Inflammatory macrophage (primary cell): ENCODE measurements around the gene TMEM203.

ENCODE experiments used
- DNase-seq, 2 donors: peaks; one replicate each; pipeline ENCODE4 v3.0.0-alpha.2; 2020 to 2022

Gene TMEM203

DNA sequence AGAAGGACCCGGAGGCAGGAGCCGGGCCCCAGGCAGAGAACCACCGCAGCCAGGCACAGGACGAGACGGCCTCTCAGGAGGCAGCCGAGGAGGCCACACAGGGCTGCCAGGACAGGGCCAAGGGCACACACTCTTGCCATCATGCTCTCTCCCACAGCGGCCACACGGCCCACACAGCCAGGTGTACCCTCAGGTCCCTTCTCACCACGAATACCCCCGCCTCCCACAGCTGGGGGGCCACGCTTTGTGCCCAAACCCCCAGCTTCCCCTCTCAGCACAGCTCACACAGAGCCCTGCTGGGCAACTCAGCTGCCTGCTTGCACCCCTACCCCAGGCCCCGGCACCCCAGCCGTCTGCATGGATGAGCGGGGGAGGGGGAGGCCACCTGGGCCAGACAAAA lies 11.7 kb downstream of the TMEM203 start:
- DNase-seq, result no peak

GRCh38 chr9:137192859-137193258 lies 12.6 kb downstream of the TMEM203 start:
- no peak for DNase-seq

DNA sequence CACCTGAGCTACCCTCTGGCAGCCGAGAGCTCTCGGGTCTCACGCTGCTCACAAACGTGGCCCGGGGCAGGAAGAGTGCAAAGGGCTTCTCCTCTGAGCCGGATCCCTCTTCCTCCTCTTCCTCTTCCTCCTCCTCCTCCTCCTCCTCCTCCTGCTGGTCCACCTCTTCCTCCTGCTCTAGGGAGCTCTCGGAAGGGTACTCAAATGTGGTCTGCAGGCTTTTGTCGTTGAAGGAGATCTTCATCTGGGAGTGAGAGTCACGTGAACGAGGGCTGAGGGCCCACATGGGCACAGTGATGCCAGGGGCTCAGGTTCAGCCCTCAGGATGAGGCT lies 13.0 kb downstream of the TMEM203 start:
- no peak for DNase-seq

GRCh38 chr9:137191691-137192447 lies 13.6 kb downstream of the TMEM203 start:
- DNase-seq, result no peak

GRCh38 chr9:137191245-137191644 lies 14.2 kb downstream of the TMEM203 start:
- DNase-seq, result no peak

- no peak for DNase-seq
Observed at GRCh38 chr9:137190315-137190856, 15.1 kb downstream of the TMEM203 start.

GRCh38 chr9:137189297-137190295 lies 15.9 kb downstream of the TMEM203 start:
- no peak for DNase-seq

DNA sequence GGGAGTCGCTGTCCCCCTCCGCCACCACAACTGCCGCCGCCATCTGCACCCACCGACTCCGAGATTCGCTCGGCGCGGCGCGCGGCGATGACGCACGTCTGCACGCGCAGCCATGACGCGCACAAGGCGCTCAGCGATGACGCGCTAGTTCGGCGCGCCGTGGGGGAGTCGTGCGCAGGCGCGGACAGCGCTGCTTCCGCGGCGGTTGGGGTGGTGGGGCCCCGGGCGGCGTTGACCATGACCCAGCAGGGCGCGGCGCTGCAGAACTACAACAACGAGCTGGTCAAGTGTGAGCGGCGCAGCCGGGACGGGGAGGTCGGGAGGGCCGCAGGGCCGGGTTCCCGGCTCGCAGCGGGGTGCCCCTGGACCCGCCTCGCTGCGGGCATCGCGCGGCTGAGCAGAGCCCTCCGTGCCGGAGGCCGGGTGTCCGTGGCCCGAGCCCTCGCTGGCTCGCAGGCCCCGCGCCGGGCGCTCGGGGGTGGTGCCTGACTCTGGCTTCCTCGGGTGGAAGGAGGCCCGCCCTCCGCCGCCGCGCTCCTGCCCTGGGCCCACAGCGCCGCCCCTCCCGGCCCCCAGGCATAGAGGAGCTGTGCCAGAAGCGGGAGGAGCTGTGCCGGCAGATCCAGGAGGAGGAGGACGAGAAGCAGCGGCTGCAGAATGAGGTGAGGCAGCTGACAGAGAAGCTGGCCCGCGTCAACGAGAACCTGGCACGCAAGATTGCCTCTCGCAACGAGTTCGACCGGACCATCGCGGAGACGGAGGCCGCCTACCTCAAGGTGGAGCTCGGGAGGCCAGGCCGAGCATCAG lies 16.8 kb downstream of the TMEM203 start, which contains the start of the genes ANAPC2 and SSNA1:
Gene ANAPC2 (minus strand): TSS at position 71 of the 807 bp plus-strand sequence. CDS start 28 bp downstream, at position 43.
Gene SSNA1 (plus strand): TSS at position 187 of the 807 bp plus-strand sequence. CDS start 51 bp downstream, at position 238.
- DNase-seq, result peak; percentile 94 to 96

DNA sequence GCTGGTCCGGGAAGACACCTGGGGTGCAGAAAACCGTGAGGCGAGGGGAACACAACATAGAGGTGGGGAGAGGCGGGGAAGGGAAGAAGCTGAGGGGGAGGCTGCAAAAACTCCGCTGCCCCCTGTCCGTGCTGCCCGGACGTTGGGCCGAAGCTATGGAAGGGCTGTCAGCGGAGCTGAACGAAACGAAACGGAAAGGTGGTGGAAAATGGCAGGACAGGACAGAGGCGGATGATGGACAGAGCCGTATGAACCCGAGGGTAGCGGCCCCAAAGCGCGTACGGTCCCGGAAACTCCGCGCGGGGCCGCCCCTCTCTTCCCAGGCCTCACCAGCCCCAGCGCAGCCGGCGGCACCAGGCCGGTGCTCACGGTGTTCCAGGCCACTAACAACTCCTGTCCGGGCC lies 17.4 kb downstream of the TMEM203 start:
- DNase-seq, result no peak

DNA sequence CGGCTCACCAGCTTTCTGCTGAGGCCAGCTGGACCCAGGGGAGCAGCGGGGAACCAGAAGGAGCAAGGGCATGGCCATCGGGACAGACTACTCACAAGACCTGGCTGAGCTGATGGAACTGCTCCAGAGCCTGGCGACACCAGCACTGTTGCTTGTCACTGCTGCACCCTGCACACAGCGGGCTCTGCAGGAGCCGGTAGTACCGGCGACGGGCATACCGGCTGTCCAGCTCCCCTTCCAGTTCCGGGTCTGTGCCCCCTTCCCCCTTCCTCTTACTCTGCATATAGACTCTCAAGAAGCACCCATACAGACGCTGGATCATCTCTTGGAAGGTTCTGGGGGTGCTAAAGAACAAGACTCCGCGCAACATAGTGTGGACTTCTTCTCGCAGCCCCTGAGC lies 18.1 kb downstream of the TMEM203 start:
- DNase-seq, result no peak

- no peak for DNase-seq
Observed at GRCh38 chr9:137186385-137186784, 19.1 kb downstream of the TMEM203 start.

DNA sequence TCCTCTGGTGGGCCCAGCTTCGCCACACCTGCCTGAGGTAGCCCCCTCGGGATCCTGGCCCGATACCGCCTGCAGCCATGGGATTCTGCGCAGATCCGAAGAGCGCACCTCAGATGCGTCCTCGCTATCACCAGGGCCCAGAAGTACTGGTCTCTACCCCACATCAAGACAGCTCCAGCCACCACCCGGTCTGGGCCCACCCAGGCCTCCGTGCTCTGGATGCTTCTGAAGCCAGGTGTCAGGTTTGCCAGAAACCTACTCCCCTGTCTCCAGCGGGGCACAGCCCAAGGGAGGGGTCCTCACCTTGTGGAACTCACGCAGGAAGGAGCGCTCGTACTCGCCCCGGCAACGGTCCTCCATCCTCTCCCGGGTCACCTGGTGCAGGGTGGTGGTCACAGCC lies 19.5 kb downstream of the TMEM203 start:
- DNase-seq, result no peak

DNA sequence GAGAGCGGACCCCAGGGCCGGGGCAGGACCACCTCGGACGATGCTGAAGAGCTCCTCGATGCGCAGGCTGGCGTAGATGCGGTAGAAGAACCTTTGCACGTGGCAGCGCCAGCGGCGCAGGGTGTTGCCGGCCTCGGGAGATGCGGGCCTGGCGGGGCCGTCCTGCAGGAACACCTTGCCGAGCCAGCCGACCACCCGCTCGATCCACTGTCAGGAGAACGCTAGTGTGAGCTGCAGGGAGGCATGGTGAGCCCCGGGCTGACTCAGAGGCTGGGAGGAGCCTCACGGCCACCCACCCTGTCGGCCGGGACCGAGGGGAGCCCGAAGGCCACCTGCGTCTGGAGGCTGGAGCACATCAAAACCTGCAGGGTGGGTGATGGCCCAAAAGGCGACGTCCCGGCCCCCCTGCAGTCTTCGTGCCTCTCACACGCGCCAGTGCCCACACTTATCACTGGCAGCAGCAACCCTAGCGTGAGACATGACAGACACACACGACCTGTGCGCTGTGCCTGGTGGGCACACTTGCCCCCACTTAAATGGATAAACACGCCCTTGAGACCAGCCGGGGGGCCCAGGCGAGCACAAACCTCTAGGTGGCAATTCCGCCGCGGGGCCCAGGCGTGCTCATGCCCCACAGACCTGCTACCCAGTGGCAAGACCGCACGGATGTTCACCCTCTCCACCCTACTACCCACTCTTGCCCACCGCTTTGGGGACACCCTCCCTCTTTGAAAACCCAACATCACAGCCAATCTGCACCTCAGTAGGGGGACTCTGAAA lies 20.4 kb downstream of the TMEM203 start:
- no peak for DNase-seq

DNA sequence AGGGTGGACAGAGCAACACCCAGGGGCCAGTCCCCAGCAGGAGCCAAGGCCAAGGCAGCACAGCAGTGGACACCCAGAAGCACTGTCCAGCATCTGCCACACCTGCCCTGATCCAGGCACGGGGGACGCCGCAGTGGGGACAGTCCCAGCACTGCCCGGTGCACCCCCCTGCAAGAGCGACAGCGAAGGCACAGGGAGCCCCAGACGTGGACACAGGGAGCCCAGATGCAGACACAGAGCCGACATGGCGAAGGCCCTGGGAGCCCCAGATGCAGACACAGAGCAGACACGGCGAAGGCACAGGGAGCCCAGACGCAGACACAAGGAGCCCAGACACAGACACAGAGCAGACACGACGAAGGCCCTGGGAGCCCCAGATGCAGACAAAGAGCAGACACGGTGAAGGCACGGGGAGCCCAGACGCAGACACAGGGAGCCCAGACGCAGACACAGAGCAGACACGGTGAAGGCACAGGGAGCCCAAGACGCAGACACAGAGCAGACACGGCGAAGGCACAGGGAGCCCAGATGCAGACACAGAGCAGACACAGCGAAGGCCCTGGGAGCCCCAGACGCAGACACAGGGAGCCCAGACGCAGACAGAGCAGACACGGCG lies 21.4 kb downstream of the TMEM203 start:
- DNase-seq, result no peak

- no peak for DNase-seq
Observed at GRCh38 chr9:137182836-137183235, 22.6 kb downstream of the TMEM203 start.

DNA sequence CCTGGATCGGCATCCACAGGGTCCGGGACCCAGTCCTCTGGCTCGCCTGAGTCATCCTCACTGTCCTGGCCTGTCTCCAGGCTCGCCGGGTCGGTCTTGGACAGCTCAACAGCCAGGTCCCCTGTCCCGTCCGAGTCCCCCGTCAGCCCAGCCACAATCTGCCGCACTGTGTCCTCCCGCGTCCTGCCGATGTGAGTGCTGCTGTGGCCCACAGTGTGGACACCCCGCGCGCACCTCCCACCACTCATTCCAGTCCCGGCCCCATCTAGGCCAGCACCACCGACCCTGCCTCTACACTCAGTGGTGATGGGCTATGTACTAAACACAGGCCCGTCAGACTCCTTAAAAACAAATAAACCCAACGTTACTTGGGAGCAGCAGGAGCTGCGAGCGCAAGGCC lies 23.8 kb downstream of the TMEM203 start:
- no peak for DNase-seq

DNA sequence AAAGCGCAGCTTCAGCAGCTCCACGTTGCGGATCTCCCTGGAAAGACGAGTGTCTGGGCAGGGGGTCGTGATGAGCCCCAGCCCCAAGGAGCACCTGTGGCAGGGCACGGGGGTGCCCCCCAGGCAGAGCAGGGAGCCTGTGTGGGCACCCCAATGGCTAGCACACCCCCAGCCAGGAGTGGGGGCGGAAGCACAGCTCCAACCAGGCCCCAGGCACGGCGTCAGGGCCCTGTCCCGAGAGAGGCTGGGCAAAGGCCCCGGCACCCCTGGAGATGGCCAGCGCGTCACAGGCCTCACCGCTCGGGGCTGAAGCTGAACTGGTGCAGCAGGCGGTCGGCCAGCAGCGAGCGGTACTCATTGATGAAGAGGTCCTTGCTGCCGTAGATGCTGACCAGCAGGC lies 25.0 kb downstream of the TMEM203 start:
- DNase-seq, result no peak

- DNase-seq, result no peak
Observed at GRCh38 chr9:137179761-137180160, 25.7 kb downstream of the TMEM203 start.

DNA sequence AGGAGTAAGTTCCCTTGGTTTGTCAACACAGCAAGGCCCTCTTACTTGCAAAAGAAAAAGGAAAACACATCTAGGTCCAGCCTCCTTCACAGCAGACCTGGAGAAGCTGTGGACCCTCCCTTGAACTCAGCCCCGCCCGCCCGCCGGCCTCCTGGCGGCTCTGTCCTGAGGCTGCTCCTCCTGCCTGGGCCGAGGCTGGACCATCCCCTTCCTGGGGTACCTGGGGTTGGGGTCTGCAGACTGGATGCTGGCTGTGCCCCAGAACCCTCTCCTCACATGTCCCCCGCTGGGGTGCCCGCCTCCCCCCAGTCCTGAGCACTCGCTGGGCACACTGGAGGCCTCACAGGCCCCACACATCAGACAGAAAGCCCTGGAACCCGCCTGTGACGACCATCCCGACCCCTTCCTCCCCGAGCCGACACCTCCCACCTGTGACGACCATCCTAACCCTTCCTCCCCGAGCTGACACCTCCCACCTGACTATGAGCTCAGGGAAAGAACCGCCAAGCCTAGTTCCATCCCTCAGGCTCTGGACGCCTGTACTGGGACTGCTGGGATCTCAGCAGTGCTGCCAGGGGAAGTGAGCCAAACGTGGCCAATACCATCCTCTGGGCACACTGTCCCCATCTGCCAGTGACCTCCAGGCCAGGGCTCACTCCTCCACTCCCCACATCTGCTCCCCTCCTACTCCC lies 26.4 kb downstream of the TMEM203 start:
- no peak for DNase-seq

DNA sequence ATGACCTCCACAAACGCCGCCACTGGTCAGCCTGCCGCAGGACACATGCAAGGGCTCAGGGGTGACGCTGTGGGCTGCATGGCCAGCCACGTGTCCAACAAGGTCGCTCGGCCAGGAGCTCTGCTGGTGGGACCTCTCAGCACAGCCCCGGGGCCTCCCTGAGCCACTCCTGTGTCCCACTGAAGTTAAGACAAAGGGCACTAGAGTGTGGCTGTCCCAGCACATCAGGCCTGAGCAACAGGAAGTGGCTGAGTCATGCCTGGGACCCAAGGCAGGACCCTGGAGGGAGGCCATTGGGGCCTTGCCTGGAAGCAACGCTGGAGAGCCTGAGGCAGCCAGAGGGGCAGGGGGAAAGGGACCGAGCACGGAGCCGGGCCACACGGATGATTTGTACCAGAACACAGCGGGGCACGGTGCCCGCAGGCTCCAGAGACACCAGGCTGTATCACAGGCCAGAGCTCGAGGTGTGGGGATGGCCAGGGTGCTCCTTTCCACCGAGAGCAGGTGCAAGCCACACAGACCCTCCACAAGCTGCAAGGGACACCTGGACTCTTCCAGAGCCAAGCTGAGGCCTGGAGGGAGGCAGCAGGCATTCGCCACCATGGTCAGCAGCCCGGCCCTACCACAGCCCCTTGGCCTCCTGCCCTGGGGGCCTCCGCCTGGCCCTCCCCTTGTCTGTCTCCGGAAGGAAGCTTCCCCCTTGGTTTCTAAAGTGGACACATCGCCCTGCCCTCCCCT lies 27.1 kb downstream of the TMEM203 start:
- no peak for DNase-seq
